Liver (tissue), 2 donors: ENCODE data around the gene TMEM214.

Experiments used
- CTCF ChIP-seq: fragments of 150-350 bp; IDR thresholded peaks from 2 replicates; pipeline ENCODE4 v1.5.1; 2017; ENCODE audit warnings: improper control_type of control experiment, low read depth, low read length; ENCODE audit not compliant: missing input control
- REST ChIP-seq: IDR thresholded peaks from 2 replicates; pipeline ENCODE4 v1.6.1; 2016; ENCODE audit warnings: antibody characterized with exemption, mild to moderate bottlenecking
- TF ChIP-seq, protein P1 (sequence below): IDR thresholded peaks from 2 replicates; pipeline ENCODE4 v1.6.1; 2016; ENCODE audit warnings: antibody characterized with exemption
- donor health status: healthy.

DNA sequence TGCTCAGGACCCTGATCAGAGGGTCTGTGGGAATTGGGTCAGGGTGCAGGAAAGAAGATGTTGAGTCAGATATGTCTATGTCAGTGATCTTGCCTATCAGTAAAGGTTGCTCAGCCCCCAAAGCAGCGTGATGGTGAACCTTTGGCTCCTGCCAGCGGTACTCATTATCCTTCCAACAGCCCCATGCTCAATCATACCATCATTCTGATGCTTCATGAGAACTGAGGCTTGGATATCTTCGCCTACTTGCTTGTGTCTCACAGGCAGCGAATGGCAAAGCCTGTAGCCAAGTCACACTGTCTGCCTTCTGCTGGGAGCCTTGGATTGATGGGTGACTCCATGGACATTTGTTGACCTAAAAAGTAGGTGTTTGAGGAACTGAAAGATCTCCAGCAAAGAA lies 19.0 kb upstream of the TMEM214 start:
- TF ChIP-seq CTCF: no peak
- TF ChIP-seq REST: no peak
- TF ChIP-seq, protein P1, sequence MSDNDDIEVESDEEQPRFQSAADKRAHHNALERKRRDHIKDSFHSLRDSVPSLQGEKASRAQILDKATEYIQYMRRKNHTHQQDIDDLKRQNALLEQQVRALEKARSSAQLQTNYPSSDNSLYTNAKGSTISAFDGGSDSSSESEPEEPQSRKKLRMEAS: no peak
